Stimulated activated CD8-positive, alpha-beta memory T cell treated with anti-CD3 and anti-CD28 coated beads, Interleukin-15, amount 100 ng/mL, for 48 hours (primary cell): ENCODE data around the gene COL6A5.
"Not testable (repeated sequence)": the region's sequence is repeated elsewhere in the genome, so short reads cannot be mapped to it uniquely, and the experiment has no call there.

ENCODE experiments used
- DNase-seq, 2 donors: peaks; one replicate each; pipeline ENCODE4 v3.0.0-alpha.2; 2020; ENCODE audit warnings: low read depth in 2 of 2

Gene COL6A5

GRCh38 chr3:130345487-130346079 lies at the start of gene COL6A5:
Gene COL6A5, plus strand, starts transcription at chr3:130345672. Its CDS starts 27,967 bp downstream, at chr3:130373639.
- DNase-seq: no peak

DNA sequence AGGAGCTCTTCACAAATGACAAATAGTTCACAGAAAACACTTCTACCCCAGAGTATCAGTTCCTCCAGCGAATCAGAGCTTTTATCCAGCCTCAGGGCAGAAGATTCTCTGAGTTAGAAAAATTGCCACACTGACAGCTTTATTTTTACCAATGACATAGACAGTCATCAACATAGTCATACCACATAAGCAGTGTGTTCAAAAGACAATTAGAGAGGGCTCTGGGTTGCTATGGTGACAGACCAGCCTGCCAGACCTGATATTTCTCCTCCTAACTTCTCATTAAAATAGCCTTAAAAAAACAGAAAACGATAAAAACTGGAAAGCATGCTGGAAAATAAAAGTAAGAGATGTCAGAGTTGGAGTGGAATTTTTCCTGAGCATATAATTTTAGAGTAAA lies 45.9 kb upstream of the COL6A5 start:
- DNase-seq: no peak

GRCh38 chr3:130300888-130301287 lies 44.6 kb upstream of the COL6A5 start:
- no peak for DNase-seq

GRCh38 chr3:130310109-130310508 lies 35.4 kb upstream of the COL6A5 start:
- no peak for DNase-seq

DNA sequence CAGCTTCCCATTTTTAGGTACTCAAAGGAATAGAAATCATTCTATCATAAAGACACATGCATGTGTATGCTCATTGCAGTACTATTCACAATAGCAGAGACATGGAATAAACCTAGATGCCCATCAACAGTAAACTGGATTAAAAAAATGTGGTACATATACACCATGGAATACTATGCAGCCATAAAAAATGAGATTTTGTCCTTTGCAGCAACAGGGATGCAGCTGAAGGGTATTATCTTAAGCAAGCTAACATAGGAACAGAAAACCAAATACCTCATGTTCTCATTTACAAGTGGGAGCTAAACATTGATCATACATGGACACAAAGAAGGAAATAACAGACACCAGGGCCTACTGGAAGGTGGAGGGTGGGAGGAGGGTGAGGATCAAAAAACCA lies 33.1 kb upstream of the COL6A5 start:
- DNase-seq: no peak

GRCh38 chr3:130316169-130316568 lies 29.3 kb upstream of the COL6A5 start:
- DNase-seq: no peak

DNA sequence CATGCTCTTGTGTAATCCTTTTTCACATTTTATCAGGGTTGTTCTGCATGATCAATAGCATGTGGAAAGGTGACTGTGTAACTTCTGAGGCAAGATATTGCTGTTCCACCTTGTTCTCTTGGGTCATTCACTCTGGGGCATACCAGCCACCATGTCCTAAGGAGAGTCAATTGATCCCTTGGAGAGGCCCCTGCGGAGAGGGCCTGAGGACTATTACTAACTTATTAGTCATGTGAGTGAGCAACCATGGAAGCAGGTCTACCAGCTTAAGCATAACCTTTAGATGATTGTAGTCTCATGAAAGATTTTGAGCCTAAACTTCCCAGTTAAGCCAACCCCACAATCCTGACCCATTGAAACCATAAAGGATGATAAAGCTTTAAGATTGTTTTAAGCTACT lies 22.0 kb upstream of the COL6A5 start:
- no peak for DNase-seq

- no peak for DNase-seq
Measured at GRCh38 chr3:130340766-130341165, 4.7 kb upstream of the COL6A5 start.

DNA sequence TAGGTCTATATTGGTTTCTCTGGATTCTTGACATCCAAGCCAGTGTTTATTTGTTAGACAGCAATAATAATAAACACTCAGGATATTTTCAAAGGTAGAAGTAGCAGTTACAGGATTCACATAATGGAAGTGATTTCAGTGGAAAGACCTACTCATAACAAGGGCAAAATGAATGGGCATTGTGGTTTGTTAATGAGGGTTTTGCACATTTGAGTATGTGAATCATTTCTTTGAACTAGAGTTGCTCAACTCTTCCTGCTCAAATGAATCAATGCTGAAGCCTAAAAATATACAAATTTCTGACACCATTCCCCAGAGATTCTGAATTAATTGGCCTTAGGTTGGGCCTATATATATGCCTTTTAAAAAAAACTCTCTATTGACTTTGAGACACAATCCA lies 4.1 kb upstream of the COL6A5 start:
- no peak for DNase-seq

DNA sequence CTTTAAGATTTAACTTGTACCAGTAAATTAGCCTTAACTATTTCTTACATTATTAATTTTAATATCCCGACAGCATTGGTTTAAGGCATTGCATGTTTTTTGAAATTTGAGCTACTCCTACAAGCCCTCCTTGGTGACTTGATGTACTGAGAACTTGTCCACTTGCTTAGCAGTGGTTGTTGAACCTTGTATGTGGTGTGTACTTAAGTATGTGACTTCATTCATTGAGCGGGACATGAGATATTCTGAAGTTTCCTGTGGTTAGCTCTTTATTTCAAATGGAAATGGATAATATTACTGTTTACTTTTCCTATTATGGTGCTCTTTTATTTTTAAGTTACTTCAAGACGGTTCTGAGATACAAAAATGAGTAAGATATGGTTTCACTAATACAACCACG lies 3.6 kb upstream of the COL6A5 start:
- DNase-seq: no peak

DNA sequence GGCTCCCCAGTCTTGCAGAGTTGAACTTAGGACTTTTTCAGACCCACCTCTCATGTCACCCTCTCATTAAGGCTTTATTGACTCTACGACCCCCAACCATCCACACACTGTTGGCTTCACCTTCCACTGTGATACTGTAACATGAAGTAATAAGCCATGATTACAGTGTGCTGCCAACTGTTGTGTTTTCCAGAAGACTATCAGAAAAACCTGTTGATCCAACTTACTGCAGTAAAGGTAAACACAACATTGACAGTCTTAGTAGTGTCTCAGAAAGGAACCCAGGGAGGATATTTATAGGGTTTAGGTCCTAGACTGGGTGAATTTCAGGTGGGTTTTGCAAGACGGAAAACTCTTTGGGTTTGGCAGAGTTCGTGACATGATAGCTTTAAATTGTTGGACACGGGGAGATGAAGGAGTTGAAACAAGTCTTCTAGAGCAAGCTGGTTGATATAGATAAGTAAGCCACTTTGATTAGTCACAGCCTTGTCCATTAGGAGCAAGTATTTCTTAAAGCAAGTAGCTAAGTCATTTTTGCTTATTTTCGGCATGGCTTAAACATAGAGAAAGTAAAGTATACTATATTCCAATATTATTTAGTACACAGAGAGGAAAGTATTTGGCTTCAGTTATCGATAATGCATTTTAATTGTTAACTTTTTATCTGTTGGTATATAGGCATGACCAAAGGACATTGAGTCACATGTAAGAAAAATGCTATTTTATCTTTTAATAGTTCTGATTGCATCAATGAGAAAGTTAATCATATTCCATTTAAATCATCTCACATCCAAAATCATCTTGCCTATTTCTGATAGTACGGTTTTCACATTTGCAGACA lies 2.4 kb upstream of the COL6A5 start:
- no peak for DNase-seq

DNA sequence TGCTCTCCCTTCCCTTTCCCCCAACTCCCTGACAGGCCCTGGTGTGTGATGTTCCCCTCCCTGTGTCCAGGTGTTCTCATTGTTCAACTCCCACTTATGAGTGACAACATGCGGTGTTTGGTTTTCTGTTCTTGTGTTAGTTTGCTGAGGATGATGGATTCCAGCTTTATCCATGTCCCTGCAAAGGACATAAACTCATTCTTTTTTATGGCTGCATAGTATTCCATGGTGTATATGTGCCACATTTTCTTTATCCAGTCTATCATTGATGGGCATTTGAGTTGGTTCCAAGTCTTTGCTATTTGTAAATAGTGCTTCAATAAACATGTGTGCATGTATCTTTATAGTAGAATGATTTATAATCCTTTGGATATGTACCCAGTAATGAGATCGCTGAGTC lies 2.8 kb downstream of the COL6A5 start:
- DNase-seq: not testable (repeated sequence)

- DNase-seq: no peak
Measured at GRCh38 chr3:130354430-130354829, 9.0 kb downstream of the COL6A5 start.

DNA sequence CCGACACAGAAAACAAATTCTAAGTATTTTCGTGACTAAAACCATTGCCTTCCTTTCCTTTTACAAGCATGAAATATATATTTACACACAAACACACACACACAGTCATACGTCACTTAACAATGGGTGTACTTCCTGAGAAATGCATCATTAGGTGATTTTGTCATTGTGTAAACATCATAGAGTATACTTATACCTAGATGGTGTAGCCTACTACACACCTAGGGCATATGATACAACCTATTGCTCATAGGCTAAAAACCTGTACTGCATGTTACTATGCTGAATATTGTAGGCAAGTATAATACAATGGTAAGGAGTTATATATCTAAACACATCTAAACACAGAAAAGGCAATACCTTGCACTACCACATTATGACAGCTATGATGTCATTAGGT lies 28.6 kb downstream of the COL6A5 start:
- no peak for DNase-seq

DNA sequence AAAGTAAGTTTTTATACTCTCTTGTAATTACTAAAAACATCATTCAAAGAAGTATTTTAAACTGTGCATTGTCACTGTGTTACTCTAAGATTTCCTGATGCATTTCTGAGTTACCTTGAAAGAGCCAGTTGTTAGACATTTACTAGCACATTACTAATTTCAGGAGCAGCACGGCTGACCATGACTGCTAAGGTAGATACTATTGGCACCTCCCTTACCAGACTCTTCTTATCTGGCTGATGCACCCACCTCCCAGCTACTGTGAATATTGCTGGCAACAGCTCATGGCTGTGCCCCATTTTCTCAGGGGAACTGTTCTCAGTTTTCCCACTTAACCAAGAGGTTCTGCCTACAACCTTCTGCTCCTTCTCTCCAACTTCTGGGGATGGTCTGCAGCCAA lies 29.4 kb downstream of the COL6A5 start:
- DNase-seq: no peak

DNA sequence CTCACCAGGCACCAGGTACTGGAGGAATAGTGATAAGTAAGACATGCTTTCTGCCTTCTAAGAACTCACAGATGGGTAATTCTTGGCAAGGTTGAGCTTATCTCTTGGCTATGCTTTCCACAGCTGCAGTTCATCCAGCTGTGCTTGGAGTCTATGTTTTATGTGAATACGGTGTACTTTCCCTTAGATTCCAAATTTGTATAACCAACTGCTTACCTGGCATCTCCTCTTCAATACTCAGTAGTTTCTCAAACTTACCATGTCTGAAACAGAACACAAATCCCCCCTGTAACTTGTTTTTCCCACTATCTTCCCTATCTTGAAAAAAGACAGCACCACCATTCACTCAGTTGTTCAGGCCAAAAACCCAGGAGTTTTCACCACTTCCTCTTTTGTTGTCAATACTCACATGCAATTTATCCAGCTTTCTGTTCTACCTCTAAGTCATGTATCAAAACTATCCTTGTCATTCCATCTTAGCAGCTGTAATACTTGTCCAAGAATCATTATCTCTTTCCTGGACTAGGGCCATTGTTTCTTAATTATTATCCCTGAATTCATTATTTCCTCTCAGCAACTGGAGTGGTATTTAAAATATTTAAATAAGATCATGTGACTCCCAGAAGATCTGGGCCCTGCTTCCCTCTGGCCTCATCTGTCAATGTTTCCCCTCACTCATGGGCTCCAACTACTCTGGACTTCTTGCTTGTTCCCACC lies 32.6 kb downstream of the COL6A5 start:
- DNase-seq: no peak

DNA sequence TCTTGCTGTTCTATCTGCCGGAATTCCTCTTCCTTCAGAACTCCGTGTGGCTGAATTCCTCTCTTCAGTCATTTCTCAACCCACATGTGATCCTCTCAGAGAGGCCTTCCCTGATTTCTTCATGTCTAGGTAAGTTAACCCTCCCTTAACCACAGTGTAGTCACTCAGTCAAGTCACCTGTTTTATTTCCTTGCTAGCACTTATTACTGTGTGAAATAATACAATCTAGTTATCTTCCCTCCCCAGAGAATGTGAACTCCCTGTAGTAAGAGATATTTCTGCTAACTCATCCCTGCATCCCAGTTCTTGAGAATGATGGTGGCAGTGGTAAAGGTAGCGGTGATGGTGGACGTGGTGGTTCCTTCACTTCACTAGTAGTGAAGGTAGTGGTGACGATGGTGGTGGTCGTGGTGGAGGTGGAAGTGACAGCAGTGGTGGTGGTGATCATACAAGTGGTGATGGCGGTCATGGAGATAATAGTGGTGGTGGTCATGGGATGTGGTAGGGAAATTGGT lies 33.3 kb downstream of the COL6A5 start:
- DNase-seq: no peak

- DNase-seq: no peak
Measured at GRCh38 chr3:130379274-130379673, 33.8 kb downstream of the COL6A5 start.

DNA sequence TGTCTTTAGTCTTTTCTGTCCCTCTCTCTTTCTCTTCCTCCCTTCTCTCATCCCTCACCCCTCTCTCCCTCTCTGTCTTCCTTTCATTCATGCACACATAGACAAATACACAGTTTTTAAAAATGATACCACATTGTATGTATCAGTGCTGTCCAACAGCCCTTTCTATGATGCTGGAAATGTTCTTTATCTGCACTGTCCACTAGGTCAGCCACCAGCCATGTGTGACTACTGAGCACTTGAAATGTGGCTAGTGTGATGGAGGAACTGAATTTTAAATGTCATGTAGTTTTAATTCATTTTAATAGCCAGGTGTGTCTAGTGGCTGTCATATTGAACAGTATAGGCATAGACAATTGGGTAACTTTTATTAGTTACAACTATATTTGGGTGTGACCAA lies 34.9 kb downstream of the COL6A5 start:
- DNase-seq: no peak

GRCh38 chr3:130383424-130383823 lies 38.0 kb downstream of the COL6A5 start:
- DNase-seq: no peak

GRCh38 chr3:130384476-130385025 lies 39.1 kb downstream of the COL6A5 start:
- DNase-seq: no peak

GRCh38 chr3:130386604-130387263 lies 41.3 kb downstream of the COL6A5 start:
- DNase-seq: no peak
